WI38 (cell line): Measurements from ENCODE around the gene MYORG.

Source experiments
- H3K4me3 ChIP-seq: 2 replicates; pipeline ENCODE4 v1.5.1; 2011; ENCODE audit warnings: low read depth, mild to moderate bottlenecking, control low read depth, low read length
- TF ChIP-seq, protein P1 (sequence below): IDR thresholded peaks from 2 replicates; pipeline ENCODE4 v1.5.1; 2012; ENCODE audit warnings: low read depth, mild to moderate bottlenecking, control low read depth, low read length

MYORG gene

DNA sequence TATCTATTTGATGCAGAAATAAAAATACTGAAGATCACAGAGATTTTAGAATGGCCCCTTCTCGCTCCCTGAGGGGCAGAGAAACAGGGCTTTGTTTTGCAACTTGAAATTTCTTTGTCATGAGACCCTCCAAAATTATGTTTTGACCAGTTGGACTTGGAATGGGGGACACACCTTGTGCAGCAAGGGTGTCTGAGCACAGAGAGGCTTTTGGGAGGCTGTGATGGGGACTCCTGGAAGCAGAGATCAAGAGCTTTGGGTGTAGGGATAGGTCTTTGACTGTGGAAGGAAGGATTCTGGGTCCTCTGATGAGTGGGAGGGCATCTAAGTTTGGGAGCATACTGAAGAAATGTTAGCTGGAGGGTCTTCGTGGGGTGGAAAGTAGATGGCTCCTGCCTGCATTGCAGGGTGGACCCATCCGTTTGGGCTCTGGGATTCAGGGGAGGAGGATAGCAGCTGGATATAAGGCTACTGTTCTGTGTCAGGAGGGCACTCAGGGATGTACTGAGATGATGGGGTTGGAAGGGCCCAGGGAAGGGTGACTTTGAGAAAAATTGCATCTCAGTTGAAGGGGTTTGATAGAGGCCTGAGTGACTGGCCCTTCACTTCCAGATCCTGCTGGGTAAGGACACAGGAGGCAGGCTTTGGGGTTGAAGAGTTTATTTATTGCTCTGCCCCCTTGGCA lies 1.8 kb upstream of the MYORG start:
- TF ChIP-seq, protein P1, sequence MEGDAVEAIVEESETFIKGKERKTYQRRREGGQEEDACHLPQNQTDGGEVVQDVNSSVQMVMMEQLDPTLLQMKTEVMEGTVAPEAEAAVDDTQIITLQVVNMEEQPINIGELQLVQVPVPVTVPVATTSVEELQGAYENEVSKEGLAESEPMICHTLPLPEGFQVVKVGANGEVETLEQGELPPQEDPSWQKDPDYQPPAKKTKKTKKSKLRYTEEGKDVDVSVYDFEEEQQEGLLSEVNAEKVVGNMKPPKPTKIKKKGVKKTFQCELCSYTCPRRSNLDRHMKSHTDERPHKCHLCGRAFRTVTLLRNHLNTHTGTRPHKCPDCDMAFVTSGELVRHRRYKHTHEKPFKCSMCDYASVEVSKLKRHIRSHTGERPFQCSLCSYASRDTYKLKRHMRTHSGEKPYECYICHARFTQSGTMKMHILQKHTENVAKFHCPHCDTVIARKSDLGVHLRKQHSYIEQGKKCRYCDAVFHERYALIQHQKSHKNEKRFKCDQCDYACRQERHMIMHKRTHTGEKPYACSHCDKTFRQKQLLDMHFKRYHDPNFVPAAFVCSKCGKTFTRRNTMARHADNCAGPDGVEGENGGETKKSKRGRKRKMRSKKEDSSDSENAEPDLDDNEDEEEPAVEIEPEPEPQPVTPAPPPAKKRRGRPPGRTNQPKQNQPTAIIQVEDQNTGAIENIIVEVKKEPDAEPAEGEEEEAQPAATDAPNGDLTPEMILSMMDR = no peak
- no peak overlapping the region for H3K4me3 ChIP-seq

DNA sequence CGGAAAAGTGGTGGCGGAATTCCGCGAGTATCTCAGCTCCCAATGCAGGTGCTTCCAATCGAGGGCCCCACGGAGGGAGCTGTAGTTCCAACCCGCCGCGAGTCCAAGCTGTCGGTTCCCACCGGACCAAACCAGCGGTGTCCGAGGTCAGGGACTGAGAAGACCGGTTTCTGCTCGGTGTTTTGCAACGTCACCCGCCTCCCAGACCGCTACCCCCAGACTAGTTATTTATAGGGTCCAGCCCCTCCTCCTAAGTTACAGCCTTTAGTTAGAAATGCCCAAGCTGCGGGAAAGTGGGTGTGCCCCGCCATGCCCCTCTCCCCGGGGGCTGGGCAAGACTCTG lies 677 bp upstream of the MYORG start:
- H3K4me3 ChIP-seq = peak overlapping the region; percentile 66
- TF ChIP-seq, protein P1 = no peak

DNA sequence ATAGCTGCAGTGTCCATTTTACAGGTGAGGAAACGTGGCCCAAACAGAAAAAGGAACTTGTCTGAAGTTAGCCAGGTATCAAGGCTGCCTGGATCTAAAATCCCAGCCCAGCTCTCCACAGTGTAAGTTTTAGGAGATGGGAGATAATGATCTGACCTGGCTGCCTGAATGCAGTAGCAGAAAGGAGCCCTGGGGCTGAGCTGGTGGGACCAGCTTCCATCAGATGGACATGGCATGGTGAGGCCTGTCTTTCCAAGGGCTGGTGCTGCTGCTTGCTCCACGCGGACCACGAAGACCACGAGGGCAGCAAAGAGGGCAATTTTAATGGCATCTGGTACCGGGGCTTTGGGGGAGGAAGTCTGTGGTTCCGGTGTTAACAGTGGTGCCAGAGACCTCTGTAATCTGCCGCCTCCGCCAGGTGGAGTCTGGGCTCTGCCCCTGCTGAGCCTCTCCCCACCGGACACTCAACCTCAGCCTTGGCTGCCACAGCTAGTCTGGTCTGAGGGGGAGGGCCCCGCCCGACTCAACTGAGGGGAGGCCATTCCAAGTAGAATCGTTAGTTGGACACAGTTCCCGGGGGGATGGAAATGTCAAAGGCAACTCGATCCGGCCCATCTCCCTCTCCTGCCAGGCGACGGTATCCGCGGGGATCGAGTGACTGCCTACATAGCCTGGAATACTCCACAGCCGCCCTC lies 650 bp downstream of the MYORG start:
- peak overlapping the region; percentile 66 for H3K4me3 ChIP-seq
- TF ChIP-seq, protein P1 = 0 out of 2 replicates have a peak, but pooled peaks have one; percentile 5

DNA sequence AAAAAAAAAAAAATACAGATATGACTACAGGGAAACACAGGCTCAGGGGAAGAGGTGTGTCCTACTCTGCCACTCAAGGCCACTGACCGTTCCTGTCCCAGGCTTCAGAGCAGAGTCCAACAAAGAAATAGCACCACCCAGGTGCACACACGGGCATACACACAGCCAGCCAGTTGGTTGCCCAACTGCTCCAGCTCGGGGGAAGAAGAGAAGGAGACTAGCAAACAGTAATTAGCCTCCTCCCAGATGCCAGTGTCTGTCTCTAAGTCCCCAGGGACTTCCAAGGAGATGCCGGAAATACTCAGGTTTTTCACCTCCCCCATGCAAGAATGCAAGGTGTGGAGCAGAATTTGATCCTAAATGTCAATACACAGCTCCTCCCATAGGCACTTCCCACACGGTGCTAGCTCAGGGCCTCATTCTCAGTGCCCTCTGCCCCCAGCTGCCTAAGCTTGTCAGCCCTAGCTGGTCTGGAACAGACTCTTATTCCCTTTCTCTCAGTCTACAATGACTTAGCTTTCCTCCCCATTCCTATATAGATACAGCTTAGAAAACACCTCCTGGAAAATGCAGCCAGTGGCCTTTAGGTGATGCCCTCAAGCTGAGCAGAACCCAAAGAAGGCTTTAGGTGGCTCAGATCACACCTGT lies 1.7 kb downstream of the MYORG start:
- TF ChIP-seq, protein P1 = no peak
- no peak overlapping the region for H3K4me3 ChIP-seq

DNA sequence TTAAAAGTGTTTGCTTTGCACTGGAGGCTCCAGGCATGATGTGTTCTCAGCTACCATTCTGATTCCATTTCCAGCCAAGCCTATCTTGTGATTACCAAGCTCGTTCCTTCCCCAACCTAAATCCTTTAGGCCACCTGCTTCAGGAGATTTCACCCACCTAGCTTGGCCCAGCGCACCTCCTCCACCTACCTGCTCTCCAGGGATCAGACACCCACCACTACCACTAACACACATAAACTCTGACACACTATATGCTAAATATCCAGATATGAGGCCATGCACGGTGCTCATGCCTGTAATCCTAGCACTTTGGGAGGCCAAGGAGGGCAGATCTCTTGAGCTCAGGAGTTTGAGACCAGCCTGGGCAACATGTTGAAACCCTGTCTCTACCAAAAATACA lies 2.4 kb downstream of the MYORG start:
- no peak overlapping the region for H3K4me3 ChIP-seq
- TF ChIP-seq, protein P1 = no peak

DNA sequence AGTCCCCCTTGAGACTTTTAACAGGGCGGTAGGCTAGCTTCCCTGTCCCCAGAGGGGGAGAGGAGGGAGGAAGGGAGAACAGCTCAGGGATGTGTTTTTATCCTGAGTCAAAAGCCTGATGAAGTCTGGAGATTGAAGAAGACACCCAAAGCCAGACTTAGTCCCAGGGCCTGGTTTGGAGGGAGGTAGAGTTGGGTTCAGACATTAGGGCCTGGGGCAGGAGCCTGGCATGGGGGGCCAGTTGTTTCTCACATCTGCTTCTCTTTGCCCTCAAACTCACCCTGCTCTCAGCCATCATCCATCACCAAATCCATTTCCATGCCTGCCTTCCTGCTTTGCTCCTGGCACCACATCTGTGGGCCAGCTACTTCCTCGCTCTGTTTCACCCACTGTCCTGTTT lies 2.9 kb downstream of the MYORG start:
- TF ChIP-seq, protein P1 = no peak
- no peak overlapping the region for H3K4me3 ChIP-seq

DNA sequence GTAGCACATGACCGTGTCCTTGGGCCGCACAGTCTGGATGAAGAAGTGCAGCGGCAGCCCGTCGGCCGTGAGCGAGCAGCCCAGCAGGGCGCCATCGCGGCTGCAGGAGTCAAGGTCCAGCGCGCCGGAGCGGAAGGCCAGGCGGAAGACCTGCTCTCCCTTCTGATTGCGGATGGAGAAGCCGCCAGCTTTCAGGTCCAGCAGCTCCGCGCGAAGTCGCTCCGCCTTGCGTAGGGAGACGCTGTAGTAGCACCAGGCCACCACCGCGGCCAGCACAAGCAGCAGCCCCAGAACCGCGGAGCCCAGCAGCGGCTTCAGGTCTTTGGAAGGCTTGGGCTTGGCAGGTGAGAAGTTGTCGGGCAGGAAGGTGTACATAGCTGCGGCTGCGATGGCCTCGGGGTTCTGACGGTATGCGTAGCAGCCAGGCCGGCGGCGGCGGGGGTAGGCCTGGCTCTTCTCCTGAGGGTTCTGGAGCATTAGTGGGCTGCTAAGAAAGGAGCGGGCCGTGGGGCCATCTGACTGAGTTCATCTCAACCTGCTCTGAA lies 4.2 kb downstream of the MYORG start:
- H3K4me3 ChIP-seq = no peak overlapping the region
- TF ChIP-seq, protein P1 = no peak
